Activated B cell treated with CpG ODN at 0.5 μM for 24 hours (primary cell): ENCODE data around the gene ITGA7. TPM values are rescaled to one million over a fixed set of nuclear protein-coding genes. Genes with fewer than 3 reads are reported as not detected.

Experiments used
- ATAC-seq: fragments of 200-7000 bp; cut with Tn5 transposase; one replicate; pipeline ENCODE4 v1.10.0; 2021; ENCODE audit warnings: low read depth, mild to moderate bottlenecking, moderate library complexity
- CTCF ChIA-PET: fragments of 350-600 bp; sonication (Branson Sonifier 250); formaldehyde crosslinking; loops from one replicate; lab custom pipeline; 2021; ENCODE audit warnings: antibody characterized with exemption; lab: Charles Lee
- POLR2A ChIA-PET: fragments of 350-600 bp; sonication (Branson Sonifier 250); formaldehyde crosslinking; loops from one replicate; lab custom pipeline; 2021; ENCODE audit warnings: antibody characterized with exemption; lab: Charles Lee
- DNase-seq: peaks from one replicate; pipeline ENCODE4 v3.0.0; 2022
- H3K27ac Mint-ChIP-seq: one replicate; pipeline ENCODE4 v1.8.0; 2020; ENCODE audit warnings: mixed read lengths
- H3K27me3 Mint-ChIP-seq: one replicate; pipeline ENCODE4 v1.8.0; 2021; ENCODE audit warnings: mixed read lengths
- H3K36me3 Mint-ChIP-seq: one replicate; pipeline ENCODE4 v1.8.0; 2021; ENCODE audit warnings: low read depth, mixed read lengths
- H3K4me1 Mint-ChIP-seq: one replicate; pipeline ENCODE4 v1.8.0; 2021; ENCODE audit warnings: mixed read lengths
- H3K4me3 Mint-ChIP-seq: one replicate; pipeline ENCODE4 v1.8.0; 2020; ENCODE audit warnings: mild to moderate bottlenecking, mixed read lengths
- H3K9me3 Mint-ChIP-seq: one replicate; pipeline ENCODE4 v1.8.0; 2020; ENCODE audit warnings: mixed read lengths
- intact Hi-C: fragments of 100-400 bp; cut with micrococcal nuclease; formaldehyde crosslinking; loops from one replicate; pipeline ENCODE4 v1.15.1; 2024
- total RNA-seq: library from RNA; stranded (reverse); gene quantifications from 2 replicates; pipeline ENCODE4 v1.2.3, GENCODE V29; 2022
- TF ChIP-seq, protein P1 (sequence below): fragments of 200-600 bp; IDR thresholded peaks from one replicate; pipeline ENCODE4 v1.8.0; 2022; ENCODE audit warnings: antibody characterized with exemption, mild to moderate bottlenecking

The ITGA7 gene, protein sequence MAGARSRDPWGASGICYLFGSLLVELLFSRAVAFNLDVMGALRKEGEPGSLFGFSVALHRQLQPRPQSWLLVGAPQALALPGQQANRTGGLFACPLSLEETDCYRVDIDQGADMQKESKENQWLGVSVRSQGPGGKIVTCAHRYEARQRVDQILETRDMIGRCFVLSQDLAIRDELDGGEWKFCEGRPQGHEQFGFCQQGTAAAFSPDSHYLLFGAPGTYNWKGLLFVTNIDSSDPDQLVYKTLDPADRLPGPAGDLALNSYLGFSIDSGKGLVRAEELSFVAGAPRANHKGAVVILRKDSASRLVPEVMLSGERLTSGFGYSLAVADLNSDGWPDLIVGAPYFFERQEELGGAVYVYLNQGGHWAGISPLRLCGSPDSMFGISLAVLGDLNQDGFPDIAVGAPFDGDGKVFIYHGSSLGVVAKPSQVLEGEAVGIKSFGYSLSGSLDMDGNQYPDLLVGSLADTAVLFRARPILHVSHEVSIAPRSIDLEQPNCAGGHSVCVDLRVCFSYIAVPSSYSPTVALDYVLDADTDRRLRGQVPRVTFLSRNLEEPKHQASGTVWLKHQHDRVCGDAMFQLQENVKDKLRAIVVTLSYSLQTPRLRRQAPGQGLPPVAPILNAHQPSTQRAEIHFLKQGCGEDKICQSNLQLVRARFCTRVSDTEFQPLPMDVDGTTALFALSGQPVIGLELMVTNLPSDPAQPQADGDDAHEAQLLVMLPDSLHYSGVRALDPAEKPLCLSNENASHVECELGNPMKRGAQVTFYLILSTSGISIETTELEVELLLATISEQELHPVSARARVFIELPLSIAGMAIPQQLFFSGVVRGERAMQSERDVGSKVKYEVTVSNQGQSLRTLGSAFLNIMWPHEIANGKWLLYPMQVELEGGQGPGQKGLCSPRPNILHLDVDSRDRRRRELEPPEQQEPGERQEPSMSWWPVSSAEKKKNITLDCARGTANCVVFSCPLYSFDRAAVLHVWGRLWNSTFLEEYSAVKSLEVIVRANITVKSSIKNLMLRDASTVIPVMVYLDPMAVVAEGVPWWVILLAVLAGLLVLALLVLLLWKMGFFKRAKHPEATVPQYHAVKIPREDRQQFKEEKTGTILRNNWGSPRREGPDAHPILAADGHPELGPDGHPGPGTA
- 1.4 and 2.1 TPM in 2 replicates for total RNA-seq

DNA sequence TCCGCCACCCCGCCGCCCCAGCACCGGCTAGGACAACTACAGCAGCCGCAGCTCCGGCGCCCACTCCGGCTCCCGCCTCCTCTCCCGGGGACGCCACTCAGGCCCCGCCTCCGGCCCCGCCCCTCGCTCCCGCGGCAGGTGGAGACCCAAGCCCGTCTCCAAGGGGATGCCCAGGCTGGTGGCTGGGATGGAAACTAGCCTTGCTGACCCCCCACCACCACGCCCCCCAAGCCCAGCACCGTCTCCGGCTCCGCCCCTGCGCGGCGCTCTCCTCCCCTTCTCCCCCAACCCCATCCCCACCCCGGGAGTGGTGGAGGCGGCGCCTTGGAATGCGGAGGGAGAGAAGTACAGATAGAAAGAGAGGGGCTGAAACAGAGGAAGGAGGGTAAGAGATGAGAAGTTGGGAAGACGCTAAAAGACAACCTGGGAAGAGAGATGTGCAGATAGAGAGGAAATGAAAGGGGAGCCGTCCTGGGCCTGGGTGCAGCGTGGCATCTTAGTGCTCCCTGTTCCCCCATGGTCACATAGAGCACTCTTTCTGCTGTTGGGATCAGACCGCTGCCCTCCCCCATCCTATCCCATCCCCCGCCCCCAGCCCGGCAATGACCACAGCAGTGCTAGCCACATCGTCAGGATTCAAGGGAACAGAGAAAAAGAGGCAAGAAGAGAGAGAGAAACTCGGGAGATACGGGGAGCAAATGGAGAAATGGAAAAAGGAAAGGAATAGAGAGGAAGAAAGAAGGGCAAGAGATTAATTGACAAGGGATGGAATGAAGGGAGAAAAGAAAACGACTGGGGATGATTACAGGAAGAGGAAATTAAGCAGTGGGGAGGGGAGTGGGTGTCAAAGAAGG lies at the start of gene ITGA7:
ITGA7 (minus strand) TSS at position 64 of the 854 bp plus-strand sequence. CDS start 222 bp downstream, outside the sequence.
- Mint-ChIP-seq H3K27ac (no peak within 1 kb of the TSS), H3K4me3 (peak within 1 kb of the TSS; percentile 86)
- intact Hi-C loops = loop anchor here (2.0 kb wide), 2 partner anchors 25 to 35 kb away; no protein-coding TSS in a partner anchor

DNA sequence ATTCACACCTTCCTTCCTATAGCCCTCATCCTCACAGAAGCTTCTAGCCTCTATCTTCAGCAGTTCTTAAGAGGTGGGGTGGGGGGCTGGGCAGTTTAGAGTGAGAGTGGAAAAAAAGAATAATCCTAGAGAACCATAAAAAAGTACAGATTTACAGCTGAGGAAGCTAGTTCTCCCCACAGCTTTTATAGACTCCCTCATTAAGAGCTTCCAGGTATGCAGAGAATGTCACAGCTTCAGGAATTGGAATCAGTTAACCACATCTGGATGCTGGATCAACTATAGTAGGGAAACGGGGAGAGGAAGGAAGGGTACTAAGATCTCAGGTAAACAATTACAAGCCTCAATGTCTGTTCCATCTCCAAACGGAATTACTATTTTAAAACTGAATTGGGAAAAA lies 47.5 kb upstream of the ITGA7 start:
- DNase-seq = no peak
- ChIA-PET CTCF (interaction anchor here (2.1 kb wide), 1 partner anchor 185 kb away, joined by 7 read pairs; no protein-coding TSS in a partner anchor), POLR2A (no interaction called here)
- Mint-ChIP-seq H3K27ac (no peak overlapping the region), H3K9me3 (no peaks in the 10 kb centered on the region), H3K4me1 (no peaks in the 10 kb centered on the region), H3K36me3 (peaks cover 80% of the 10 kb centered on the region), H3K27me3 (no peaks in the 10 kb centered on the region), H3K4me3 (no peak overlapping the region)
- no peak for ATAC-seq
- intact Hi-C loops = loop anchor here (5.0 kb wide), 1 partner anchor 37 kb away; no protein-coding TSS in a partner anchor
- TF ChIP-seq, protein P1, sequence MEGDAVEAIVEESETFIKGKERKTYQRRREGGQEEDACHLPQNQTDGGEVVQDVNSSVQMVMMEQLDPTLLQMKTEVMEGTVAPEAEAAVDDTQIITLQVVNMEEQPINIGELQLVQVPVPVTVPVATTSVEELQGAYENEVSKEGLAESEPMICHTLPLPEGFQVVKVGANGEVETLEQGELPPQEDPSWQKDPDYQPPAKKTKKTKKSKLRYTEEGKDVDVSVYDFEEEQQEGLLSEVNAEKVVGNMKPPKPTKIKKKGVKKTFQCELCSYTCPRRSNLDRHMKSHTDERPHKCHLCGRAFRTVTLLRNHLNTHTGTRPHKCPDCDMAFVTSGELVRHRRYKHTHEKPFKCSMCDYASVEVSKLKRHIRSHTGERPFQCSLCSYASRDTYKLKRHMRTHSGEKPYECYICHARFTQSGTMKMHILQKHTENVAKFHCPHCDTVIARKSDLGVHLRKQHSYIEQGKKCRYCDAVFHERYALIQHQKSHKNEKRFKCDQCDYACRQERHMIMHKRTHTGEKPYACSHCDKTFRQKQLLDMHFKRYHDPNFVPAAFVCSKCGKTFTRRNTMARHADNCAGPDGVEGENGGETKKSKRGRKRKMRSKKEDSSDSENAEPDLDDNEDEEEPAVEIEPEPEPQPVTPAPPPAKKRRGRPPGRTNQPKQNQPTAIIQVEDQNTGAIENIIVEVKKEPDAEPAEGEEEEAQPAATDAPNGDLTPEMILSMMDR = no peak

More for the DNA sequence above, at the start of gene ITGA7:
- H3K36me3 Mint-ChIP-seq = no peaks in the 10 kb centered on the region
- peaks cover 4% of the 10 kb centered on the region for H3K27me3 Mint-ChIP-seq
- peaks cover 23% of the 10 kb centered on the region for H3K4me1 Mint-ChIP-seq
- peak; percentile 89 for ATAC-seq
- TF ChIP-seq, protein P1 = no peak
- CTCF ChIA-PET = no interaction called here
- H3K9me3 Mint-ChIP-seq = no peaks in the 10 kb centered on the region
- POLR2A ChIA-PET = interaction anchor here (0.5 to 1.8 kb wide), 5 partner anchors 8 to 1404 kb away, joined by 3 to 9 read pairs (median 3); partner anchors contain the start of gene BLOC1S1
- peak; percentile 64 for DNase-seq

DNA sequence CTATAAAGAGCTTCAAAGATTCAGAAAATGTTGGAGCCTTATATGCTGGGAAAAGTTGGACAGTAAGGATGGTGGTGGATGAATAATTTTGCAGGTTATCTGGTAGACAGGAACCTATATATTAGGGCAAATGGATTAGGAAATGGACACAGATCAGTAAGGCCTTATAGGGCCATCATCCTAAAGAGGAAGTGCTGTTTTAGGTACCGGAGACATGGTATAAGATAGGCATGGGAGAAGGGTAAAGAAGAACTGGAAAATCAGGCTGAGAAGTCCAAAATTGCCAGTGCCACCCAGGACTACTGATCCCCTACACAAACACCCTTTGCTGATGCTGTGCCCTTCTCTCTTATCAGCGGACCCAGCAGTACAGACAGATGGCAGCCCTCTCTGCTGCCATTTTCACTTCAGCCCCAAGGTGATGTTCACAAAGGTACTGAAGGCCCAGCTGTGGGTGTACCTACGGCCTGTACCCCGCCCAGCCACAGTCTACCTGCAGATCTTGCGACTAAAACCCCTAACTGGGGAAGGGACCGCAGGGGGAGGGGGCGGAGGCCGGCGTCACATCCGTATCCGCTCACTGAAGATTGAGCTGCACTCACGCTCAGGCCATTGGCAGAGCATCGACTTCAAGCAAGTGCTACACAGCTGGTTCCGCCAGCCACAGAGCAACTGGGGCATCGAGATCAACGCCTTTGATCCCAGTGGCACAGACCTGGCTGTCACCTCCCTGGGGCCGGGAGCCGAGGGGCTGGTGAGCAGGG lies 40.7 kb upstream of the ITGA7 start:
- CTCF ChIA-PET = interaction anchor here (2.1 kb wide), 1 partner anchor 10 kb away, joined by 8 read pairs; no protein-coding TSS in a partner anchor
- Mint-ChIP-seq H3K27ac (no peak overlapping the region), H3K27me3 (no peaks in the 10 kb centered on the region), H3K4me1 (peaks cover 35% of the 10 kb centered on the region), H3K4me3 (no peak overlapping the region), H3K36me3 (peaks cover 38% of the 10 kb centered on the region), H3K9me3 (no peaks in the 10 kb centered on the region)
- POLR2A ChIA-PET = interaction anchor here (1.1 kb wide), 1 partner anchor 9 kb away, joined by 3 read pairs; no protein-coding TSS in a partner anchor
- ATAC-seq (no peak), DNase-seq (no peak)
- intact Hi-C loops = no loop called here
- TF ChIP-seq, protein P1 = no peak

DNA sequence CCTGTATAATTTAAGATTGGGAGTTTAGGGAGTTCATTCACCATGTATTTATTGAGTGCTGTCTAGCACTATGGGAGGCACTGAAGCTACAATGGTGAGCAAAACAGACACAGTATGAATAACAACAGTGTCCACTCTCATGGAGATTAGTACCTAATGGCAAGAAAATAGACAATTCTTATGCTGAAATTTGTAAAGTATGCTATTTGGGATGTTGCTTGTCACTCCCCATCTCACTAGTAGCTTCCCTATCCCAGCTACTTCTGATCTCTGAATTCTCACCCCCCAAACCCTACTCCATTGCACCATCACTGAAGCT lies 39.2 kb upstream of the ITGA7 start:
- H3K4me3 Mint-ChIP-seq = no peak overlapping the region
- ATAC-seq (no peak), DNase-seq (no peak)
- H3K27ac Mint-ChIP-seq = no peak overlapping the region
- no peaks in the 10 kb centered on the region for H3K27me3 Mint-ChIP-seq
- no peaks in the 10 kb centered on the region for H3K9me3 Mint-ChIP-seq
- POLR2A ChIA-PET = interaction anchor here (0.6 kb wide), 1 partner anchor 160 kb away, joined by 4 read pairs; no protein-coding TSS in a partner anchor
- peaks cover 43% of the 10 kb centered on the region for H3K4me1 Mint-ChIP-seq
- TF ChIP-seq, protein P1 = no peak
- H3K36me3 Mint-ChIP-seq = peaks cover 23% of the 10 kb centered on the region
- intact Hi-C loops = no loop called here
- CTCF ChIA-PET = interaction anchor here (0.6 to 2.1 kb wide), 4 partner anchors 8 to 249 kb away, joined by 3 to 8 read pairs (median 4); no protein-coding TSS in a partner anchor
